ENCODE measurements around the gene SGSM2.

DNA sequence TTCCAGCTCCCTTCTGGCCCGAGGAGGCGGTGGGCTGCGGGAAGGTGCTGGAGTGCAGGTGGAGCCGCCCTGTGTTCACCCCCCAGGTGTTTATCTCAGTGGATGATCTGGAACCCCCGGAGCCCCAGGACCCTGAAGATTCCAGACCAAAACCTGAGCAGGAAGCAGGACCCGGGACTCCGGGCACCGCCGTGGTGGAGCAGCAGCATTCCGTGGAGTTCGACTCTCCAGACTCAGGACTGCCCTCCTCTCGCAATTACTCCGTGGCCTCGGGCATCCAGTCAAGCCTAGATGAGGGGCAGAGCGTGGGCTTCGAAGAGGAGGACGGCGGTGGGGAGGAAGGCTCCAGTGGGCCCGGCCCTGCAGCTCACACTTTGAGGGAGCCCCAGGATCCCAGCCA is 38.1 kb downstream of the SGSM2 start:
- no peak for TF ChIP-seq POLR2AphosphoS5 (IDR thresholded peaks at IDR 0.05; ENCODE audit: low read depth, low read length)
- TF ChIP-seq, protein P1, sequence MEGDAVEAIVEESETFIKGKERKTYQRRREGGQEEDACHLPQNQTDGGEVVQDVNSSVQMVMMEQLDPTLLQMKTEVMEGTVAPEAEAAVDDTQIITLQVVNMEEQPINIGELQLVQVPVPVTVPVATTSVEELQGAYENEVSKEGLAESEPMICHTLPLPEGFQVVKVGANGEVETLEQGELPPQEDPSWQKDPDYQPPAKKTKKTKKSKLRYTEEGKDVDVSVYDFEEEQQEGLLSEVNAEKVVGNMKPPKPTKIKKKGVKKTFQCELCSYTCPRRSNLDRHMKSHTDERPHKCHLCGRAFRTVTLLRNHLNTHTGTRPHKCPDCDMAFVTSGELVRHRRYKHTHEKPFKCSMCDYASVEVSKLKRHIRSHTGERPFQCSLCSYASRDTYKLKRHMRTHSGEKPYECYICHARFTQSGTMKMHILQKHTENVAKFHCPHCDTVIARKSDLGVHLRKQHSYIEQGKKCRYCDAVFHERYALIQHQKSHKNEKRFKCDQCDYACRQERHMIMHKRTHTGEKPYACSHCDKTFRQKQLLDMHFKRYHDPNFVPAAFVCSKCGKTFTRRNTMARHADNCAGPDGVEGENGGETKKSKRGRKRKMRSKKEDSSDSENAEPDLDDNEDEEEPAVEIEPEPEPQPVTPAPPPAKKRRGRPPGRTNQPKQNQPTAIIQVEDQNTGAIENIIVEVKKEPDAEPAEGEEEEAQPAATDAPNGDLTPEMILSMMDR (IDR thresholded peaks at IDR 0.05) = no peak
